D341Med (cell line): ENCODE measurements around the gene USP7.
"Not testable (repeated sequence)": the region's sequence is repeated elsewhere in the genome, so short reads cannot be mapped to it uniquely, and the experiment has no call there.

Source experiments
- DNase-seq: peaks from one replicate; pipeline ENCODE4 v3.0.0; 2012; ENCODE audit warnings: low spot score

USP7 gene

DNA sequence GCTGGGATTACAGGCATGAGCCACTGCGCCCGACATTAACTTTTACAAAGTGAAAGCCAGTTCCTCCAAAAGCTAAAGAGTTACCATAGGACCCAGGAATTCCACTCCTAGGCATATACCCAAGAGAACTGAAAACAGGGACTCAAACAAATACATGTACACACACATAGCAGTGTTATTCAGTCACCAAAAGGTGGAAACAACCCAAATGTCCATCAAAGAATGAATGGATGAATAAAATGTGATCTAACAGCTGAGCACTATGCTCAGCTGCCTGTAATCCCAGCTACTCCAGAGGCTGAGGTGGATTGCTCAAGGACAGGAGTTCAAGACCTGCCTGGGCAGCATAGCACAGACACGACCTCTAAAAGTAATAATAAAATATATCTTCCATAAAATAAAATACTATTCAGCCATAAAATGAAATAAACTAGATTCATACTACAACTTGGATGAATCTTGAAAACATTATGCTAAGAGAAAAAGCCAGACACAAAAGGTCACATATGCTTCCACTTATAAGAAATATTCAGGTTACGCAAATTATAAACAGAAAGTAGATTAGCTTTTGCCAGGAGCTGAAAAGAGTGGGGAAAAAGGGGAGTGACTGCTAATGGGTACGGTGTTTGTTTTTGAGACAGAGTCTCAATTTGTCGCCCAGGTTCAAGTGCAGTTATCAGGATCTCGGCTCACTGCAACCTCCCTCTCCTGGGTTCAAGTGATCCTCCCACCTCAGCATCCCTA, 9.3 kb upstream of the USP7 start:
- no peak for DNase-seq

DNA sequence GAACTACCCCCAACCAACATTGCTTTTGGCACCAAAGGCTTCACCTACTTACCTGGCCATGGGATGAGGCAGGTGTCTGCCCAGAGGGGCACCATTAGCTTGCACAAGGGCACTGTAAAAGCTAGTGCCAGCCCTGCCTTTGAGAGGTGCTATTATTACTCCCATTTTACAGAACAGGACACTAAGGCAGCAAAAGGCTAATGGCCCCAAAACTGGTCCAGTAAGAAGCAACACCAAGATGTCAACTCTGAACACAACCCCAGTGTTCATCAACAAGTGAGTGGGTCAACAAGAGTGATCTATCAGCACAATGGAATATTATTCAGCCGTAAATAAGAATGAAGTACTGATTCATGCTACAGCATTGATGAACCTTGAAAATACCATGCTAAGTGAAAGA, 7.7 kb upstream of the USP7 start:
- DNase-seq, result no peak

DNA sequence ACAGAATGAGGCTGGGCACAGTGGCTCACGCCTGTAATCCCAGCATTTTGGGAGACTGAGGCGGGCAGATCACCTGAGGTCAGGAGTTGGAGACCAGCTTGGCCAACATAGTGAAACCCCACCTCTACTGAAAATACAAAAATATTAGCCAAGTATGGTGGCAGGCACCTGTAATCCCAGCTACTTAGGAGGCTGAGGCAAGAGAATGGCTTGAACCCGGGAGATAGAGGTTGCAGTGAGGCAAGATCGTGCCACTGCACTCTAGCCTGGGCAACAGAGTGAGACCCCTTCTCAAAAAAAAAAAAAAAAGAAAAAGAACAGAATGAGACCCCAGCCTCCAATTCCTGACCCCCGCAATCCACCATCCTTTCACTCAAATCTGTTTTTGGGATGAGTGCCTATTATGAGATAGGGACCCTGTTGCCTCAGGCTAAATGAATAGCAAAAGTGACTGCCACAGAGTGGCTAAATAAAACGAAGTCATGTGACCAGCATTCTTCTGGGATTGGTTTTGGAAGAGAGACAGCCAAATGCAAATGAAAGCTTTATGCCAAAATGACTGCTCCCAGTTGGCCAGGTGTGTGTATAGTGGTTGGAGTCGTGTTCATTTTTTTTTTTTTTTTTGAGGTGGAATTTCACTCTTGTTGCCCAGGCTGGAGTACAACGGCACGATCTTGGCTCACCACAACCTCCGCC, 5.6 kb upstream of the USP7 start:
- not testable (repeated sequence) for DNase-seq

DNA sequence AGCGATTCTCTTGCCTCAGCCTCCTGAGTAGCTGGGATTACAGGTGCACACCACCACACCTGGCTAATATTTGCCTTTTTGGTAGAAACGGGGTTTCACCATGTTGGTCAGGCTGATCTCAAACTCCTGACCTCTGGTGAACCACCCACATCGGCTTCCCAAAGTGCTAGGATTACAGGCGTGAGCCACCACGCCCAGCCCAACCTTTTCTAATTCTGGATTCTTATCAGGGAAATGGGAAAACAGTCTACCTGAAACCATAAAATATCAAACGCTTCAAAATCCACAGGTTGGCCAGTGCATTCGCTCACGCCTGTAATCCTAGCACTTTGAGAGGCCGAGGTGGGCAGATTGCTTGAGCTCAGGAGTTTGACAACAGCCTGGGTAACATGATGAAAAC, 4.3 kb upstream of the USP7 start:
- DNase-seq, result not testable (repeated sequence)

DNA sequence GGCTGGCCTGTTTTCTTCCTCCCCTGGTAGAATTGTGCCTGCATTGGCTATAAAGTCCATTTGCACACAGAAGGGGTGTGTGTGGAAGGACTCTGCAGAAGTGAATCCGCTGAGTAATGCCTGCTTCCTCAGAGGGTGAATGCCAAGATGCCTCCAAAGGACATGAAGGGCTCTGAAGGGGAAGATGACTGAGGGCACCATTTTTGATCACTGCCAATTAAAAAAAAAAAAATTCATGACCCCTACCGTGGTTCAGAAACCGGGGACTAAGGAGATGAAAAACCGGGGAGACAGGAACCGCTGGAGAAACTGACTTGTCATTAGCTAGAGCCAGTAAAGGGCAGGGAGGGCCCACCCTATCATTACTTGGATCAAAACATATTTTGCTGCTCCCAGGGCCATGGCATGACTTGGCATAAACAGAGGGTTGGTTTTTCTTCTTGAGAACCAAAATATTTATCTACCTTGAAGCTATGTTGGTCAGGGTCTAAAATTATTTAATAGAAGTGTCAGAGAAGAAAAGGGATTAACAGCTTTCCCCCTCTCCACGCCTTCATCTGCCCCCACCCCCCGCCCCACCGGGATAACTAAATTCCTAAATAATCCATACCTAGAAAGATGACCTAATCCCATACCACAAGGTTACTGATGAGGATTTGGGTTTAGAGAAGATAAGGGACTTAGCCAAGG, 3.6 kb upstream of the USP7 start:
- no peak for DNase-seq

DNA sequence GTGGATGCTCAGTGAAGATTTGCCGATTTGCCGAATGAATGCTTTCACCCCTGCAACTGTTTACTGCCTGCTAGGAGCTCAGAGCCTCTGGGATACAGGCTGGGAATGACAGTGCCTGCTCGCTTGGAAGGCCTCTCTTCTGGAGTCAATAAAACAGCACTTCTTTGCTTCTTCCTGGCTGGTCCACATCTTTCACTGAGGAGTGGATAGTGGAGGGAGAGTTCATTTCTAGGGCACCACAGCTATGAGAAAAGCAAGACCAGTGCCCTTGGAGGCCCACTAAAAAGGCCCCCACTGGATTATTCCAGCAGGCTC, 3.1 kb upstream of the USP7 start:
- no peak for DNase-seq

DNA sequence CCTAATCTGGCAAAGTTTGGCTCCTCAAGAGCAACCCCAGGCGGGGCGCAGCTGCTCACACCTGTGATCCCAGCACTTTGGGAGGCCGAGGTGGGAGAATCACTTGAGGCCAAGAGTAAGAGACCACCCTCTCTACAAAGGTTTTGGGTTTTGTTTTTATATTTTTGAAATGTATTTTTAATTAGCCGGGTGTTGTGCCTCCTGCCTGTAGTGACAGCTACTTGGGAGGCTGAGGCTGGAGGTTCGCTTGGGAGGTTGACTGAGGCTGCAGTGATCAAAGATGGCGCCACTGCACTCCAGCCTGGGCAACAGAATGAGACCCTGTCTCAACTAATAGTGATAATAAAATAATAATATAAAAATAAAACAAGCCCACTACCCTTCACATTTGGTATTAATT, 756 bp upstream of the USP7 start:
- DNase-seq, result no peak

DNA sequence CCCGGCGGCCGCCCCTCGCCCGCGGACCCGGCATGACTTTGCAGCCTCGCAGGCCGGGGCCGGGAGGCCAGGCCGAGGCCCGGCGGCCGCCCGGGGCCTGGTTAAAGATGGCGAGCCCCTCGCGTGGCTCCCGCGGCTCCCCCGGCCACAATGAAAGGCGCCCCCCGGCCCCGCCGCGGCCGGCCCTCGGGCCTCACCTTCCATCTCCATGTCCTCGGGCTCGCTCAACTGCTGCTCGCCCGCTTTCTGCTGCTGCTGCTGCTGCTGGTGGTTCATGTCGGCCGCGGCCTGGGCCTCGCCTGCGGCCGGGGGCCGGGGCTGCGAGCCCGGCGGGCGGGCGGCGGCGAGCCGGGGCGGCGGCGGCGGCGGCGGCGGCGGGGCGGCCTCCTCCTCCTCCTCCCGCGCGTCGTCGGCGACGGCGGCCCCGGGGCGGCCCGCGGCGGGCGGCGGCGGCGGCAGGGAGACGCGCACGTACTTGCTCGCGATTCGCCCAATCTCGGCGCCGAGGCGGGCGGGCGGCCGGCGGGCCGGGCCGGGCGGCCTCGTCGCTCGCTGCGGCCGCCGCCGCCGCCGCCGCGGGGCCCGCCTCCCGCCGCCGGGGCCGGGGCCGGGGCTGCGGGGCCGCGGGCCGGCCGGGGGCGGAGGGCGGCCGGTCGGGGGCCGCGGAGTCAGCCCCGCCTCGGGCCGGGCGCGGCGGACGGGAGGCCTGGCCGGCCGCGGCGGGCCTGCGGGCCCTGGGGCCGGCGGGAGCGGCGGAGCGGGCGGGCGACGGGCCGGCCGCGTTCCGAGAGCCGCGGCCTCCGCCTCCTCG, 491 bp downstream of the USP7 start:
- peak; percentile 71 for DNase-seq

DNA sequence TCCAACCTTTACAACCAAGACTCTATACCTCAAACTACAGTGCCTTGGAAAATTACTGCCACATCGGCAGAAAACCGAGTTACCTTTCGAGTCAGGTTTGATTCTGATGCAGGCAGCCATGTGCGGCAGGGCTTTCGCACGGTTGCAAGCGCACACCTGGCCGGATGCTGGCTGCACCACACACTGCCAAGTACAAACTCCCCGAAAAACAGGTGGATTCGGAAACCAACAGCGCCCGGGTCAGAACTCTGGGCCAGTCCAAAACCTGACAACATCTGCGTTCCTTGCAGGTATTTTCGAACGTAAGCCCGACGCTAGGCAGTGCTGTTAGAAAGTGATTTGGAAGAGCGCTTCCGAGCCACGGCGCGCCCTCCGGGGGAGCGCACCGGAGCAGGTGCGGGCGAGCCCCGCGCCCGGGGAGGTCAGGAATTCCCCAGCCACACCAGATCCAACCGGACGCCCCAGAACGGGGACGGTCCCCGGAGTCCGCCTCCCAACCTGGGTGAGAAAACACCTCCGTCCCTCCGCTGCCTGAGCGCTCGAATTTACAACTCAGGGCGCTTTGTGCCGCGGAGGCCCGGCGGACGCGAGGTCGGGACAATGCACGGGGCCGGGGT, 1.2 kb downstream of the USP7 start:
- DNase-seq, result peak; percentile 53

DNA sequence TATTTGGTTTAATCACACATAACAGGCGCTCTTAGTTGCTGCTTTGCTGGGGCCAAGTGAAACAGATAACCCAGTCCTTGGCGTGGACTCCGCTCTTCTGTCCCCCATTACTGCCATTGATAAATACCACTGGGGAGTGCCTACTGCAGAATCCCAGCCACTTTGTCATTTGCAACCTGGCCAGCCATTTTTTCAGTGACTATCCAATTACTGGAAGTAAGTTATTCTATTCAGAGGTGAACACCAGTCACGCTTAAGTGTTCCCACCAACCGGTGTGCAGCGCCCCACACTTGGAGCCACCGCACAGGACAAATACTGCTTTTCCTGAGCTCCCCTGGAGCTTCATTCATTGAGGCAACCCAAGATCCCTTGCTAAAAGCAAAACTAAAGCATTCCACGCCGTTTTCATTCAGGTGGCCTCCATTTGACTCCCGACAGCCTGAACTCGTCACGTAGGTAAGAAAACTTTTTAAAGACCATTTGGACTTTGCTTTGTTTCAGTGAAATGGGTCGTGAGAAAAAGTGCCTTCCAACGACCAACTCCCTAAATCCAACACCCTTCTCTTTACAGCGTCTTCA, 1.8 kb downstream of the USP7 start:
- no peak for DNase-seq

DNA sequence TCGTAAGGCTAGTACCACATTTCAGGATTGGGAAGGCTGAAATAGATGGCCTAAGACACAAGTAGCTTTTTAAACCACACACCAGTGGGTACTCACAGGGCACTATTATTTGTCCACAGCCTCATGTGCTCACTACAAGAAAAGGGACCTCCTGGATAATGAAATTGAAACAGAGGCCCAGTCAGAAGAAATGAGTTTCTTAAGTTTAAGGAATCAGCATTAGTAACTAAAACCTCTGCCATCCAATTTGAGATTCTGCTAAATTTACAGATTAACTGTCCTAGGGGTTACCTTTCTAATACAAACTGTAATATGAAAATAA, 3.0 kb downstream of the USP7 start:
- no peak for DNase-seq

DNA sequence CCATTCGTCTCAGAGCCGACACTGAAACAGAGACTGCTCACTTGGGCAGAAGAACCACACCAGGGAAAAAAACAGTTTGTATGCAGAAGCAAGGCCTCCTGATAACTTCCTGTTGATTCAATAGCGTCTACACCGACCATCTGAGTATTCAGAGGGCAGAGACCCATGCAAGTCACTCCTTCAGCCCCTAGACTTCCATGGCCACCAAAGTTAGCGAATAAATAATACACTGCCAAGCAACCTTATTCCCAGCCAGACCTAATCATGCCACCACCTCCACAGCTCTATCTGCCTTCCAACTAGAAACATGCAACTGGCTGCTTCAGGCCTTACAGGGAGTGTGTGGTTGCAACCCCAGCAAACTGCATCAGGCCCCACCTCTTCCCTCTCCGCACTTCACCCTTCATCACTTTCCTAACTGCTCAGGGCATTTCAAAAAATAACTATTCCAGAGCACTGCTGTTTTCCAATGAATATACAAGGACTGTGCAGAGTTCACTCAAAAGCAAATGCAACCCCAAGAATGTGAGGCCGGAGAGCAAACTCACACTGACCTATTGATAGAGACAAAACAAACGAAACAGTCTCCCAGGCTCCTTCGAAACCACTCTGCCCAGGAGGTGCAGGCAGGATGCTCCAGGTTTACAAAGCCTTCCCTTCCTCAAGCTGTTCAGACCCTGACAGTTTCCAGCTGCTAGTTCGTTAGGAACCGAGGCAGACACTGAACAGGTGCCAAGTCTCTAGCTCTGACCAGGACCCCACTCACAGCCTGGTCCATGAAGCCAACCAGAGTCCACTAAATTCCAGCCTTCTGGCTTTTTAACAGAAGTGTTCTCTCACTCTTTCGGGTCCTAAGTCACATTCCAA, 3.6 kb downstream of the USP7 start:
- no peak for DNase-seq

DNA sequence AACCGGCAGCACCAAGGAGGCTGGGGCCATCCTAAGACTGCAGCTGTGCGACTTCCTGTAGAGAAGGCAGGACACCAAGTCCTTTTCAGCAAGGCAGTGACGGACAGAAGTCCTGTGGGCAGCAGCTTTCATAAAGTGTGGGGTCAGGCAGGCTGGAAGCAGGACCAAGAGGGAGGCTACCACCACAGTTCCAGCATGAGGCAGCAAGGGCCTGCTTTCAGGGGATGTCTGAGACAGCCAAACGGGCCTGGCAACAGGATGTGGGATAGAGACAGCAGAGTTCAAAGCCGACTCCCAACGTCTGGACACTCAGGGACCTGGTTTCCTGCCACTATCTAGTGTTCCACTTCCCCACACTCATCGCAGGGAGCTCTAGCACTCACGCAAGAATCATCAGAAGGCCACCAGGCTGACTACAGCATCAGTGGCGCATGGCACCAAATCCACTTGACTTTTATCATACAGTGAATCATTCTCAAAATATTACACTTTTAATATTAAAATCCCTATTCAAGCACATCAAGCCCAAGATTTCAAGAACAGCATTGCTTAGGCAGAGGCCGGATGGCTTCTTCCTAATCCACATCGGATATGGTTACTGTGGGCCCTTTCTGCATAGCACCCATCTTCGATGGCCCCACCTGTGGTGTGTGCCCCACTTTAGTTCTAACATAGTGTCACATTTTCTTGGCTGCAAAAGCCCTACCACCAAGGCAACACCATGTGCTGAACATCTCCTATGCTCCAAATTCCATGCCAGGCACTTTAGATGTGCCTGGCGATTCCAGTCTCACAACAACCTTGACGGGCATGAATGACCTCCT, 5.2 kb downstream of the USP7 start:
- no peak for DNase-seq

DNA sequence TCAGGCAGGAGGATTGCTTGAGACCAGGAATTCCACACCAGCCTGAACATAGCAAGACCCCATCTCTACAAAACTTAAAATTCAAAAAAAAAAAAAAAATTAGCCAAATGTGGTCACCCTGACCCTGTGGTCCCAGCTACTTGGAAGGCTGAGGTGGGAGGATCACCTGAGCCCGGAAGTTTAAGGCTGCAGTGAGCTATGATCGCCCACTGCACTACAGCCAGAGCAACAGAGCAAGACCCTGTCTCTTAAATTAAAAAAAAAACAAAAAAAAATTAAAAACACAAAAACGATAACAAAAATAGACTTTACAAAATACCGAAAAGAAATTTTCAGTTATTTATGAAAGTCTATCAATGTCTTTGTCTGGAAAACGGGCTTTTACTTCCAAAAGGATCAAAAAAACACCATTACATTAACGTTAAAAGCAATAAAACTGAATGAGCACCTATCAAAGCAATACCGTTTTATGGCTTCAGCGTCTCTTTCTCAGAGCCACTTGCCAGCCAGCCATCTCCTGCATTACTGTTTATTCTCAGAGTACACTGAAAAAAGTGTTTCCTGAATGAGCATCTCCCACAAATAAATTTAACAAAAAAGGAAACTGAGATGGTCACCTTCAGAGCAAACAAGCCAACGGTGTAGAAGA, 6.1 kb downstream of the USP7 start:
- DNase-seq, result no peak

DNA sequence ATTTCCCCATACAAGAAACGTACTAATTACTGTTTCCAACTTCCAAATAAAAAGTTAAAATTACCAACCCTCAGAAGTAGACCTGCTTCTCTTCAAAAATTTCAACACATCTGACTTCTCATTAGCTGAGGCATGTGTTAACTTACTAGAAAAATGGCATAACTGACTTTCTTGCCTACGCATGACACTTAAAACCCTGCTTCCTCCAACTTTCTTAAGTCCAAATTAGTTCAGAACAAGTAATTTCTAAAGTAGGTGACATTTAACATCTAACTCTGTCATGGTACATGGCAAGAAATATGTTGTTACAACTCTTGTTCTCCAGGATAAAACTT, 6.7 kb downstream of the USP7 start:
- no peak for DNase-seq

DNA sequence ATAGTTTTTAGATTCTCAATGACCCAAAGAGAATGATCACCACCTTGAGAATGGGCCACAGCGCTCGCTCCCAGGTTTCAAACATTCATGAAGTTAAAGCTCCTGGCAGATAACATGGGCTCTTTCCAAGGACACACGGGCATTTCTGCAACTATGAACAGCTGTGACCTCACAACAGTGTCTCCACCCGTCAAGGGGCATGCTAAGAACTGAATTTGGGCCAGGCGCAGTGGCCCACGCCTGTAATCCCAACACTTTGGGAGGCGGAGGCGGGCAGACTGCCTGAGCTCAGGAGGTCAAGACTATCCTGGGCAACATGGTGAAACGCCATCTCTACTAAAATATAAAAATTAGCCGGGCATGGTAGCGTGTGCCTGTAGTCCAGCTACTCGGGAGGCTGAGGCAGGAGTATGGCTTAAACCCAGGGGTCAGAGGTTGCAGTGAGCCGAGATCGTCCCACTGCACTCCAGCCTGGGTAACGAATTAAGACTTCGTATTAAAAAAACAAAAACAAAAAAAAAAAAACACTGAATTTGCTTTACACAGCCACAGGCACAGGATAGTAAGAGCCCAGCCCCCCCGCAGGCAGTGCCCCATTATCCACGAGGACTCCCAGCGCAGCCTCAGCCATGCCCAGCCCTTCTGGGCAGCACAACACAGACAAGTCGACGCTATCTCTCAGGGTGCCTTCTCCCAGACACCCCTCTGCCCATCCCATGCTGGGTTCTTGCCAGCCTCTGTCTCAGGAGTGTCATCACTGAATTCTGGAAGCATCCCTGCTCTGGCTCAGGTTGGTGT, 7.2 kb downstream of the USP7 start:
- DNase-seq, result no peak

DNA sequence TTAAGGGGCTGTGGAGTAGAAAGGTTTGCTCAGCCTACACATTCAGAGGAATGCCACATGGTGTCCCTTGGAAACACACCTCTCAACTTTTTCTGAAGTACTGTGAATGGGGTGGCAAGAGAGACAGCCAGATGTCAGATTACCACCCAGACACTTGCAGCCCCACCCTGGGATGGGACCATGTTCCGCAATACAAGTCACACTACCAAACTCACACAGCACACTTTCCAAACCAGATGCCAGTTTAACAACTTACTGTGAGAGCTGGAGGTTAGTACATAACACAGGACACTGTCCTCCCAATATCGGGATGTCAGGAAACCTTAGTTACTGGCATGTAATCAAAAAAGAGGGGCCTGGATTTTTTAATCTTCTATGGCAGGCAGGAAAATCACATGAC, 7.9 kb downstream of the USP7 start:
- no peak for DNase-seq

DNA sequence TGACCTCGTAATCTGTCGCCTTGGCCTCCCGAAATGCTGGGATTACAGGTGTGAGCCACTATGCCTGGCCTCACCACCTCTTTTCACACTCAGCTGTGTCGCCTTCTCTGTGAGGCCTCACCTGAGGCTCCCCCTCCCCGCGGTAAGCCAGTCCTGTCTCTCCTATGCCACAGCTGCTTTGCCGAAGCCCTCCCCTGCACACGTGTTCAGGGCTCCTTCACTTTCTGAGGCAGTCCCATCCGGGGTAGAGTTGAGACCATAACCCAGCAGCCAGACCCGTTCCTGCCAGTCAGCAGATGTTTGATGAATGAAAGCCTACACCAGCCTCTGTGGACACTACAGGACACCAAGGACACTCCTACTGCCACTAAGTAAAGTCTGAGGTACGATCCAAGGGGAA, 10.6 kb downstream of the USP7 start:
- DNase-seq, result no peak

DNA sequence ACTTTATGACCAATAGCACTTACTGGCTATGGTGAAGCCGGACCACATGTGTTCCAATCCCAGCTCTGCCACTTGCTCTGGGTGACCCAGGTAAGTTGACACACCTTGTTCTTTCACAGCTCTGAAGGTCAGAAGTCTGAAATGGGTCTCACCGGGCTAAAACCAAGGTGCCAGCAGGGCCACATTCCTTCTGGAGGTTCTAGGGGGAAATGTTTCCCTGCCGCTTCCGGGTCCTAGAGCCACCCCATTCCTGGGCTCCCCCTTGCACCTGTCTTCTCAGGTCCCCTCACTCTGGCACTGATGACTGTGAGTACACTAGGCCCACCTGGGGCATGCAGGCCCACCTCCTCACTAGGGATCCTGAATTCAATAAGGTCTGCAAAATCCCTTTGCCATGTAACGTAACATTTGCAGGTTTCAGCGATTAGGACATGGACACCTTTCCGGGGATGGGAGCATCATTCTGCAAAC, 11.4 kb downstream of the USP7 start:
- DNase-seq, result no peak
